Measurements from ENCODE around the gene LIG1. TPM values are rescaled to one million over a fixed set of nuclear protein-coding genes. Genes with fewer than 3 reads are reported as not detected.
A peak's percentile ranks its signal among the peaks of the same experiment; 100 is the strongest.

Gene LIG1
- total RNA-seq, 8 experiments from 2014 or later: 12.8 to 54.4 (median 24.0) TPM

DNA sequence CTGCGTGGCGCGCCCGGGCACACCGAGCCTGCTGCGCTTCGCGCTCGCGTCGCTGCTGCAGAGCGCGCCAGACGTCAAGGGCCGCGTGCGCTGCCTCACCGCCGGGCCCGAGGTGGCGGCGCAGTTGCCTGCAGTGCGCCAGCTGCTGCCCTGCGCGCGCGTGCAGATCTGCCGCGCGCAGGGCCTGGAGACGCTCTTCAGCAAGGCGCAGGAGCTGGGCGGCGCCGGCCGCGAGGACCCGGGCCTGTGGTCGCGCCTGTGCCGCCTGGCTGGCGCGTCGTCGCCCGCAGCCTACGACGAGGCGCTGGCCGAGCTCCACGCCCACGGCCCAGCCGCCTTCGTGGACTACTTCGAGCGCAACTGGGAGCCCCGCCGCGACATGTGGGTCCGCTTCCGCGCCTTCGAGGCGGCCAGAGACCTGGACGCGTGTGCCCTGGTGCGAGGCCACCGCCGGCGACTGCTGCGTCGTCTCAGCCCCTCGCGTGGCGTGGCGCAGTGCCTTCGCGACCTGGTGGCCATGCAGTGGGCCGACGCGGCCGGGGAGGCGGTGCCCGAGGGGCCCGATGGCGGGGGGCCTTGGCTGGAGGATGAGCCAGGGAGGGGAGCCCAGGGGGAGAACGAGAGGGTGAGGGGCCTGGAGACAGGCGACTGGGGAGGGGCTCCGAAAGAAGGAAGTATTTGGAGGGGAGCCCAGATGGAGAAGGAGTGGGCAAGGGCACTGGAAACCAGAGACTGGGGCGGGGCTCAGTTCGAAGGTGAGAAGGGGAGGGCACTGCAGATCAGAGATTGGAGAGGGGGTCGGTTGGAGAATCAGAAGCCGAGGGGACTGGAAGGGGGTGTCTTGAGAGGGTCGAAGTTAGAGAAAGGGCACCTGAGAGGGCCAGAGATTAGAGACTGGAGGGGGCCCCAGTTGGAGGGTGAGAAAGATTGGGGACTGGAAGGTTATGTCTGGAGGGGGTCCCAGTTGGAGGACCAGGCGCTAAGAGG is 25.0 kb upstream of the LIG1 start:
- H3K4me1 ChIP-seq (replicated peaks in 1 of 2): peaks cover 8 to 17% of the 10 kb centered on the region in 2 donors
- in situ Hi-C loops (cut with MboI; ENCODE audit: low pct_unique_long_range_greater_than_20kb in 2 of 9, low sequenced_read_pairs in 9 of 9, unreplicated experiment in 9 of 9): no loop called here

GRCh38 chr19:48194041-48194843 is 24.1 kb upstream of the LIG1 start:
- 48 to 100% (median 85%) methylated on average over 1 to 17 of the region's 36 CpGs for WGBS, 10 experiments
- H3K27ac ChIP-seq: no peak overlapping the region
- H3K4me3 ChIP-seq: no peak overlapping the region
- in situ Hi-C loops (cut with MboI; ENCODE audit: low pct_unique_long_range_greater_than_20kb in 2 of 9, low sequenced_read_pairs in 9 of 9, unreplicated experiment in 9 of 9): no loop called here
- ATAC-seq (replicated peaks in 6 of 8): no peak
- H3K4me1 ChIP-seq (replicated peaks in 1 of 2): peaks cover 8 to 17% of the 10 kb centered on the region in 2 donors

More for the DNA sequence above, 25.0 kb upstream of the LIG1 start:
- WGBS, 10 experiments: 80 to 97% (median 96%) methylated on average over 1 to 40 of the region's 95 CpGs; no CpG with 5 or more reads in 4 of the 10 experiments
- ATAC-seq (replicated peaks in 6 of 8): no peak
- H3K4me3 ChIP-seq: no peak overlapping the region
- H3K27ac ChIP-seq: no peak overlapping the region

DNA sequence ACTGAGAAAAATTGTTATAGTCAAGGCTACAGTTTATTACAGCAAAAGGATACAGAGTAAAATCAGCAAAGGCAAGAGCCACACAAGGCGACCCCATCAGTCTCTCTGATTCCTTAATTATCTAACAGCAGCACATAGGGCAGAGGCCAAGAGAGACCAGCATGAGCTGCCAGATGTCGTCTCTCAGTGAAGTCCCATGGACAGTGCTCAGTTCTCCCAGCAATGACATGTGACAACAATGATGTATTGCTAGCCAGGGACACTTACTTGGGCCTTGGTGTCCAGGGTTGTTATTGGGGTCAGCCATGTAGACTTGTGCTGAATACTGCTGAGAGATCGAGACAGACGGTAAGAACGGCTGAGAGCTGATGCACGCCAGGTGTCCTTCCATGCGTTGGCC is 22.6 kb upstream of the LIG1 start:
- in situ Hi-C loops (cut with MboI; ENCODE audit: low pct_unique_long_range_greater_than_20kb in 2 of 9, low sequenced_read_pairs in 9 of 9, unreplicated experiment in 9 of 9): no loop called here
- Histone ChIP-seq H3K27ac (peak overlapping the region in 1 of 2 donors; percentile 15), H3K4me3 (no peak overlapping the region), H3K4me1 (replicated peaks in 1 of 2) (peaks cover 8 to 17% of the 10 kb centered on the region in 2 donors)
- 40 to 100% (median 86%) methylated on average over 1 to 5 of the region's 7 CpGs; no CpG with 5 or more reads in 3 of the 10 experiments for WGBS, 10 experiments
- ATAC-seq (replicated peaks in 6 of 8): peak in 1 of 8 experiments; percentile 42

DNA sequence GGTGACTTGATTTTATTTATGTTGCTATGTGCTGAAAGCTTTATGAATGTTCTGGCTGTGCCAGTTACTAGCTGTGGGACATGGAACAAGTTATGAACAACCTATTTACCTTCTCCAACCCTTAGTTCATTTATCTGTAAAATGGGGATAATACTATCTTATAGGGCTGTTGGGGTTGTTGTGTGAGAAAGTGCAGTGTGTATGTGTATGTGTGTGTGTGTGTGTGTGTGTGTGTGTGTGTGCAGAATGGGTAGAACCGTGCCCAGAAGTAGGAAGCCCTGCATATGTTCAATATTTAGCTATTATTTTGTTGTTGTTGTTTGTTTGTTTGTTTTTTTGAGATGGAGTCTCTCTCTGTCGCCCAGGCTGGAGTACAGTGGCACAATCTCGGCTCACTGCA is 20.7 kb upstream of the LIG1 start:
- no peak overlapping the region for H3K27ac ChIP-seq
- H3K4me3 ChIP-seq: no peak overlapping the region
- in situ Hi-C loops (cut with MboI; ENCODE audit: low pct_unique_long_range_greater_than_20kb in 2 of 9, low sequenced_read_pairs in 9 of 9, unreplicated experiment in 9 of 9): no loop called here
- H3K4me1 ChIP-seq (replicated peaks in 1 of 2): peaks cover 5 to 8% of the 10 kb centered on the region in 2 donors
- WGBS, 10 experiments: 75 to 100% (median 92%) methylated on average over 1 of the region's 3 CpGs; no CpG with 5 or more reads in 6 of the 10 experiments
- ATAC-seq (replicated peaks in 6 of 8): no peak

GRCh38 chr19:48190288-48190884 is 20.2 kb upstream of the LIG1 start:
- Histone ChIP-seq H3K4me1 (replicated peaks in 1 of 2) (peaks cover 5 to 8% of the 10 kb centered on the region in 2 donors), H3K4me3 (no peak overlapping the region), H3K27ac (no peak overlapping the region)
- WGBS, 10 experiments: 36 to 100% (median 85%) methylated on average over 1 to 11 of the region's 13 CpGs; no CpG with 5 or more reads in 1 of the 10 experiments
- ATAC-seq (replicated peaks in 6 of 8): peak in 2 of 8 experiments; percentile 27 to 47
- in situ Hi-C loops (cut with MboI; ENCODE audit: low pct_unique_long_range_greater_than_20kb in 2 of 9, low sequenced_read_pairs in 9 of 9, unreplicated experiment in 9 of 9): no loop called here

DNA sequence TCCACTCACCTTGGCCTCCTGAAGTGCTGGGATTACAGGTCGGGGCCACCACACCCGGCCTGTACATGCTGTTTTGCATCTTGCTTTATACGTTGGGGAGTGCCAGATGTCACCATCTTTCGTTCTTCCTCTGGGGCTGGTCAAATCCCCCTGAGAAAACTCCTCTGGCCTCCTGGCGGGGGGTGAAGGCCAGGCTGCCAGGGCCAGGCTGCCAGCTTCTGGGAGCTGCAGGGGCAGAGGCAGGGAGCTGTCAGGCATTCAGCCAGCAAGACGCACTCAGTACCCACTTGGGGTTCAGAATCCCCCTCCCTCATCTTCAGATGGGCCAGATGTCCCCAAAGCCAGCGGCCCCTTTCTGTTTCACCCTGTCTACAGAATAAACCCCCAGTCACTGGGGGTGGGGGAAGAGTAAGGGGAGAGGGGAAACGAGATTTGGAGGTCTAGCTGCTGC is 16.4 kb upstream of the LIG1 start:
- no peaks in the 10 kb centered on the region for H3K4me1 ChIP-seq (replicated peaks in 1 of 2)
- 84% methylated on average over 3 of the region's 8 CpGs; no CpG with 5 or more reads in 9 of the 10 experiments for WGBS, 10 experiments
- H3K4me3 ChIP-seq: no peak overlapping the region
- no peak for ATAC-seq (replicated peaks in 6 of 8)
- in situ Hi-C loops (cut with MboI; ENCODE audit: low pct_unique_long_range_greater_than_20kb in 2 of 9, low sequenced_read_pairs in 9 of 9, unreplicated experiment in 9 of 9): no loop called here
- H3K27ac ChIP-seq: no peak overlapping the region

- no peak for ATAC-seq (replicated peaks in 6 of 8)
- 82 to 100% (median 90%) methylated on average over 1 to 3 of the region's 5 CpGs; no CpG with 5 or more reads in 3 of the 10 experiments for WGBS, 10 experiments
- no peaks in the 10 kb centered on the region for H3K4me1 ChIP-seq (replicated peaks in 1 of 2)
These were observed 15.9 kb upstream of the LIG1 start for GRCh38 chr19:48186015-48186414.

GRCh38 chr19:48183356-48183755 is 13.2 kb upstream of the LIG1 start:
- H3K4me1 ChIP-seq (replicated peaks in 1 of 2): no peaks in the 10 kb centered on the region
- no peak overlapping the region for H3K4me3 ChIP-seq
- H3K27ac ChIP-seq: no peak overlapping the region
- WGBS, 10 experiments: 96 to 100% (median 100%) methylated on average over 1 to 3 of the region's 9 CpGs; no CpG with 5 or more reads in 6 of the 10 experiments
- in situ Hi-C loops (cut with MboI; ENCODE audit: low pct_unique_long_range_greater_than_20kb in 2 of 9, low sequenced_read_pairs in 9 of 9, unreplicated experiment in 9 of 9): no loop called here
- ATAC-seq (replicated peaks in 6 of 8): no peak

More at GRCh38 chr19:48186015-48186414, 15.9 kb upstream of the LIG1 start:
- in situ Hi-C loops (cut with MboI; ENCODE audit: low pct_unique_long_range_greater_than_20kb in 2 of 9, low sequenced_read_pairs in 9 of 9, unreplicated experiment in 9 of 9): no loop called here
- no peak overlapping the region for H3K27ac ChIP-seq
- H3K4me3 ChIP-seq: no peak overlapping the region

- ATAC-seq (replicated peaks in 6 of 8): no peak
- in situ Hi-C loops (cut with MboI; ENCODE audit: low pct_unique_long_range_greater_than_20kb in 2 of 9, low sequenced_read_pairs in 9 of 9, unreplicated experiment in 9 of 9): no loop called here
- Histone ChIP-seq H3K4me1 (replicated peaks in 1 of 2) (no peaks in the 10 kb centered on the region), H3K4me3 (no peak overlapping the region), H3K27ac (no peak overlapping the region)
- 88 to 97% methylated on average over 3 to 16 of the region's 38 CpGs; no CpG with 5 or more reads in 8 of the 10 experiments for WGBS, 10 experiments
These were observed 12.3 kb upstream of the LIG1 start for GRCh38 chr19:48182434-48182833.

DNA sequence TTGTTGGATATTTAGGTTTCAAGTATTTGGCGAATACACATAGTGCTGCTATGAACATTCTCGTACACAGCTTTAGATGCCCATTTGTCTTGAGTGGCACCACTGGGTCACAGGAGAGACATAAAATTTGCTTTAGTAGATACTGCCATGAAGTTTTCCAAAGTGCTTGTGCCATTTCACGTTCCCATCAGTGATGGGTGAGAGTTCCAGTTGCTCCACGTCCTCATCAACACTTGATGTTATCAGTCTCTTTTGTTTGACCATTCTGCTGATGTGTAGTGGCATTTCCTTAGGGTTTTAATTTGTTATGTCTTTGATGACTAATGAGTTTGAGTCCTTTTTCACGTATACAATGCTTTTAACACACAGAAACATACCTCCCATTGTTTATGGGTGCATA is 11.4 kb upstream of the LIG1 start:
- in situ Hi-C loops (cut with MboI; ENCODE audit: low pct_unique_long_range_greater_than_20kb in 2 of 9, low sequenced_read_pairs in 9 of 9, unreplicated experiment in 9 of 9): no loop called here
- H3K4me3 ChIP-seq: no peak overlapping the region
- no peak overlapping the region for H3K27ac ChIP-seq
- ATAC-seq (replicated peaks in 6 of 8): no peak
- H3K4me1 ChIP-seq (replicated peaks in 1 of 2): no peaks in the 10 kb centered on the region
- WGBS, 10 experiments: 80 to 100% (median 97%) methylated on average over 1 to 5 of the region's 5 CpGs

- H3K4me1 ChIP-seq (replicated peaks in 1 of 2): peaks cover under 1 to 2% of the 10 kb centered on the region in 2 donors
- 57 to 100% (median 83%) methylated on average over 1 to 2 of the region's 3 CpGs; no CpG with 5 or more reads in 2 of the 10 experiments for WGBS, 10 experiments
- no peak overlapping the region for H3K27ac ChIP-seq
- in situ Hi-C loops (cut with MboI; ENCODE audit: low pct_unique_long_range_greater_than_20kb in 2 of 9, low sequenced_read_pairs in 9 of 9, unreplicated experiment in 9 of 9): no loop called here
- H3K4me3 ChIP-seq: no peak overlapping the region
- ATAC-seq (replicated peaks in 6 of 8): no peak
These were observed 6.1 kb upstream of the LIG1 start for GRCh38 chr19:48176226-48176625.

- no peak overlapping the region for H3K4me3 ChIP-seq
- in situ Hi-C loops (cut with MboI; ENCODE audit: low pct_unique_long_range_greater_than_20kb in 2 of 9, low sequenced_read_pairs in 9 of 9, unreplicated experiment in 9 of 9): no loop called here
- 90 to 100% (median 100%) methylated on average over 1 to 6 of the region's 10 CpGs; no CpG with 5 or more reads in 5 of the 10 experiments for WGBS, 10 experiments
- no peak overlapping the region for H3K27ac ChIP-seq
- ATAC-seq (replicated peaks in 6 of 8): no peak
- H3K4me1 ChIP-seq (replicated peaks in 1 of 2): peaks cover 3% of the 10 kb centered on the region in 2 donors
These were observed 5.4 kb upstream of the LIG1 start for GRCh38 chr19:48175578-48175977.
